CD4-positive, alpha-beta T cell treated with Interleukin-1 beta for 1 hour (primary cell): ENCODE measurements around the gene BRAF.
"Not testable (repeated sequence)": the region's sequence is repeated elsewhere in the genome, so short reads cannot be mapped to it uniquely, and the experiment has no call there.

ENCODE experiments used
- DNase-seq, 2 donors: peaks; one replicate each; pipeline ENCODE4 v3.0.0-alpha.2; 2020 to 2022

Gene BRAF

DNA sequence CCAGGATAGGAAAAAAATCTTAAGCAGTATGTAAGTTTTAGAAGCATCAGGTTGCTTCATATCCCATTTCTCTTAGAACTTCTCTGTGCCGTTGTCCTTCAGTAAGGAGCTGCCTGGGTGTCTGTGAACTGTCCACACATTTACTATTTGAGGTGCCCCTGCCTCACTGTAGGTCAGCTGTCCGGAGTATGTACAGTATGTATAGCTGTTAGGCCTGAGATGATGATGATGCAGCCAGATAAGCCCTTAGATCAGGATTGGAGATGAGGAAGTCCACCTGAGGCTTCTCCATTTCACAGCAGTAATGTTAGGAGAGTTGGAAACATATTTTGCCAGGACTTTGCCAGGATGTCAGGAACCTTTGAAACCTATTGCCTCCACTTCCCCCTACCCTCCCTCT is 220.5 kb downstream of the BRAF start:
- no peak for DNase-seq

DNA sequence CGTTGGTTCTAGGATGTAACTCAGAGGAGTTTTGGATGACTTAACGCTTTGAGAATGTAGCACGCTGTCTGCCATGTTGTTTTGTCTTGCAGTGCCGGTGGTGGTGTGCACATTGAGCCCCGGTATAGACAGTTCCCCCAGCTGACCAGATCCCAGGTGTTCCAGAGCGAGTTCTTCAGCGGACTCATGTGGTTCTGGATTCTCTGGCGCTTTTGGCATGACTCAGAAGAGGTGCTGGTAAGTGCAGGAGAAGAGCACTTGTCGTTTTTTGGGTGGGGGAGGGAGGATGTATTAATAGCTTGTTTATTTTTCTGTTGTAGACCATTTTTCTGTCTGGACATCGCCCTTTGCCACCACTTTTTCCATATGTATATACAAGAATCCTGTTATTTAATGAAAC is 222.0 kb downstream of the BRAF start:
- no peak for DNase-seq

DNA sequence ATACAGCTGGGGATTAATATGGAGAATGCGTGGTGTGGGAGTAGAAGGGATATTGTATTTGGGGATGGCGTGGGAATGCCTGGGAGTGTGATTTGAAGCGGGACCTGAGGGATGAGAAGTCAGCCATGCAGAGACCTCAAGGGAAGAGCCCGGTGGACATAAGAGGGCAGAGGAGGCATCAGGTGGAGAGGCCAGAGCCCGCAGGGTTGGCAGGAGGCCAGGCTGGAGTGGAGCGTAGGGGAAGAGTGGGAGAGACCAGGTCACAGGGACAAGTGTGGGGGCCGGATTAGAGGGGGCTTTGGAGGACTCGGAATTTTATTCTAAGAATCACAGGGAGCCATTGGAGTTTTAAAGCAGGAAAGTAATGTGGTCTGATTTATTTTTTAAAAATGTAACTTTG is 226.3 kb downstream of the BRAF start:
- no peak for DNase-seq

DNA sequence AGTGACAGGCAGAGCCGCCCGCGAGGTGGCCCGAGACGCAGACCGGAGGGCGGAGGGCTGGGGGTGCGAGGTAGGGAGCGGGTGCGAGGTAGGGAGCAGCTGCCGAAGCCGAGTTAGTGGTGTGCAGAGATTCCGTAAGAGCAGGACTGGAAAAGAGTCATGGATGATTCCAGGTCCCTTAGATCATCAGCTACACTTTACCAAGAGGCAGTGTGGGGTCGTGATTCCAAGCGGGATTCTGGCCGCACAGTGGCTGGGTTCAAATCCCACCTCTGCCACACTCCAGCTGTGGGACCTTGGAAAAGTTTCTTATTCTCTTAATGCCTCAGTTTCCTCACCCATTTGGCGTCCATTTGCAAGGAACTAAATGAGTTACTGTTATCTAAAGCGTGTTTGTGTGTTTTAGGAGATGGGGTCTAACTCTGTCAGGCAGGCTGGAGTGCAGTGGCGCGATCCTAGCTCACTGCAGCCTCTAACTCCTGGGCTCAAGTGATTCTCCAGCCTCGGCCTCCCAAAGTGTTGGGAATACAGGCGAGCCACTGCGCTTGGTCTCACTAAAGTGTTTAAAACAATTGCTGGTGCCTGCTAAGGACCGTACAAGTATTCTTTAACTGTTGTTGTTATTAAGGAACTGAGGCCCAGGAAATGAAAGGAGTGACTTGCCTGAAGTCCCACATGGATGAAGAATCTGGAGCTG is 227.1 kb downstream of the BRAF start:
- DNase-seq: no peak

DNA sequence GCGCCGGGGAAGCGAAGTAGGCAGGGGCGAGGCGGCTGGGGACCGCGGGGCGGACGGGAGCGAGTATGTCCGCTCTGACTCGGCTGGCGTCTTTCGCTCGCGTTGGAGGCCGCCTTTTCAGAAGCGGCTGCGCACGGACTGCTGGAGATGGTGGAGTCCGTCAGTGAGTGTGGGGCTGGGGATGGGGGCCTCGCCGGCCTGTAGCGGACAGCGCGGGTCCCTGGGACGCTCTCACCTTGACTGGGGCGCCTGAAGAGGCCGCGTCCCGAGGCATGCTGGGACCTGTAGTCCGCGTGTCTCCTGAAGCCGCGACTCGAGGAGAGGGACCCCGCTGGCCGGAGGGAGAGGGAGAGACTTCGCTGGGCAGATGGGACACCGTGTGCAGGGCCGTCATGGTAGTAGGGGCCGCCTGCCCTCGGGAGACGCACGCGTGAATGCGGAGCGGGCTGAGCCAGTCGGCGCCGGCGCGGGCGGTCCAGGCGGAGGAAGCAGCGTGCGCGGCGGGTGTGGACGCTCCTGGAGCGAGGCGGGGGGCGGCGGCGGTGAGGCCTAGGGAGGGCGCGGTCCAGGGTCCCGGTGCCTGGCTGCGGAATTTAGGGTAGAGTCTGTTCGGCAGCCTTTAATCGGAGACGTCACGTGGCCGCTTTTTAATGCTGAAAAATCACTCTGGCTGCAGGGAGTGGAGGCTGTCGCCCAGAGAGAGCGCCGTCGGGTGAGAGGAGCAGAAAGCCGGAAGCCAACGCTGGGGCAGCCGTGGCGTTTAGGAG is 227.9 kb downstream of the BRAF start, which contains the start of gene NDUFB2:
TSS of gene NDUFB2 (plus strand) at position 29 of the 767 bp plus-strand sequence. CDS start at position 66, 37 bp downstream.
- peak; percentile 56 to 67 for DNase-seq

DNA sequence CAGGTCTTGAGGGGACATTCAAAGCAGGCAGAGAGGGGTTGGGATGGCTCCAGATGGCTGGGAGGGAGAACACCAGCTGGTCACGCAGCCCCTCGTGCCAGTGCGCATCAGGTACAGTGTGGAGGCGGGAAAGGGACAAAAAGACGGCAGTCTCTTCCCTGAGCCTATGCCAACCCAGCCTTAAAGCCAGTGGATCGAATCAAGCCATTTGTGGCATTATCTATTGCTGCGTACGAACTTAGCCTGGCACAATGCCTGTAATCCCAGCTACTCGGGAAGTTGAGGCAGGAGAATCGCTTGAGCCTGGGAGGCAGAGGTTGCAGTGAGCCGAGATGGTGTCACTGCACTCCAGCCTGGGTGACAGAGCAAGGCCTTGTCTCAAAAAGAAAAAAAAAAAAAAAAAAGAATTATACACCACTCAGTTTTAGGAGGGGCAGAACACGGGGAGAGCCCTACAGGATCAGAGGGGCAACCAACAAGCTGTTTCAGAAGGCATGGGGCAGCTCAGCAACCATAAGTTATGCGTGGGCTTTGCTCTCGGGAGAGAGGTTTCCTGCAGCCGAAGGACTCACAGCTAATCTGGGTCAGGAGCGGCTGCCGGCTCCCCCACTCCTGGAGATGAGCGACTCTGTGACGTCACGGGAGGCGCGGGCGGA is 228.6 kb downstream of the BRAF start:
- peak; percentile 90 to 92 for DNase-seq

DNA sequence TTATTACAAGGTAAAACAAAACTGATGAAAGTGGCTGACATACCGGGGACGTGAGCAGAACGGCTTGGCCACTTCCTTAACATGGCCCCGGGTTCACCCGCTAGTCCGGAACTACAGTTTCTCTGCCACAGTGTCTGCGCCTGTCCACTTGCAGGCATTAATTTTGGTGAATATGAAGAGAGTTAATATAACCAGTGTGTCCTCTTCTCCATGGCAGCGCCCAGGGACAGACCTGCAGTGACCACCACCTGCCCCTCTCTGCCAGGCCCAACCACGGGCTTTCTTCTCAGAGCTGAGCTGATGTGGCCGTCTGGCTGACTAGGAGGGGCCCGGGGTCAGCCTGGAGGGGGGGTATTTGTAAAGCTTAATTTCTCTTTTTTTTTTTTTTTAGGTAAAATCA is 229.3 kb downstream of the BRAF start:
- no peak for DNase-seq

DNA sequence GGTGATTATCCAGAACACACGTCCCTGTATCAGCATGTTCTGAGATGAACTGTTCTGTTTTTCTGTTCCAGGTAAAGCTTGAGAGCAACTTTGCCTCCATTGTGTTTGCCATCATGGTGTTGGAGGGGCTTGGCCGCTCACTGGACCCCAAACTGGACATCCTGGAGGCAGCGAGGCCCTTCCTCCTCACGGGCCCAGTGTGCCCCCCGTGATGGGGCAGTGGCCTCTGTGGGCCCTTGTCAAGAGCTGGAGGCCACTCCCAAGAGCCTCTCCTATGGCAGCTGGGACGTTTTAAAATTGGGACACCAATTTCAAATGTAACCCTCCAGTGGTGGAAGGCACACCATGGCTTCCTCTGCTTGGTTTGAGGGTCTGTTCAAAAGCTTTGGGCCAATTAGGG is 230.1 kb downstream of the BRAF start:
- no peak for DNase-seq

DNA sequence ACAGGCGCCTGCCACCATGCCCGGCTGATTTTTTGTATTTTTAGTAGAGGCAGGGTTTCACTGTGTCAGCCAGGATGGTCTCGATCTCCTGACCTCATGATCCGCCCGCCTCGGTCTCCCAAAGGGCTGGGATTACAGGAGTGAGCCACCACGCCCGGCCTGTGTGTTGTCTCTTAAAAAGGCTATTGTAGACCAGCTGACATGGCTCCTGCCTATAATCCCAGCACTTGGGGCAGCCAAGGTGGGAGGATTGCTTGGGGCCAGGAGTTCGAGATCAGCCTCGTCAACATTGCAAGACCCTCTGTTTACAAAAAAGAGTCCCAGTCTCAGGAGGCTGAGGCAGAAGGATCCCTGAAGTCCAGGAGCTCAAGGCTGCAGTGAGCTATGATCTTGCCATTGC is 230.9 kb downstream of the BRAF start:
- DNase-seq: not testable (repeated sequence)

DNA sequence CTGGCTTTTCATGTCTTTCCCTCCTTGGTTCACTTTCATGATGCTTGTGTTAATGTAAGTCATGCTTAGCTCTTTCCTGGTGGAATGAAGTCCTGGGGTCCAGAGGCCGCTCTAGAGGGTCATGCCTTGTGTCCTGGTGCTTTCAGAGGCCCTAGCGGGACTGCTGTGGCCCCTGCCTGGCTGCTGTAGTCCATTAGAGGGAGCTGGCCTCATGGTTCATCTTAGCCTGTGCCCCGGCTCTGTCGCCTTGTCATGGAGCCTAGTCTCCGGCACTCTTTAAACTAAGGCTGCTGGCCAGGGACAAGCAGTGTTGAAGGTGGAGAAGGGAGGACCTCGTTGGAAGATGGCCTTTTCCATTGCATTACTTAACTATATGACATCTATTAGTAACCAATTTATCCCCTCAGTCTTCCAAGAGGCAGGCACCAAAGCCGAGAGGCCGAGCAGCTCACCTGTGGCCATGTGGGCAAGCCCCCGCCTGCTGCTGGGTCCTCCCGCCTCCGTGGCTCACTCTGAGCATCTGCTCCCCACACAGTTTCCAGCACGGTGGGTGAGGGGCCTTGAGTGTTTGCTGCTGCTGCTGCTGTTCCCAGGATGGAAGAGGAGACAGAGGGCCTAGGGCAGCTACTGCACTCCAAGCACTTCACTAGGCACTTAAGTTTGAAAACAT is 233.2 kb downstream of the BRAF start:
- DNase-seq: no peak

DNA sequence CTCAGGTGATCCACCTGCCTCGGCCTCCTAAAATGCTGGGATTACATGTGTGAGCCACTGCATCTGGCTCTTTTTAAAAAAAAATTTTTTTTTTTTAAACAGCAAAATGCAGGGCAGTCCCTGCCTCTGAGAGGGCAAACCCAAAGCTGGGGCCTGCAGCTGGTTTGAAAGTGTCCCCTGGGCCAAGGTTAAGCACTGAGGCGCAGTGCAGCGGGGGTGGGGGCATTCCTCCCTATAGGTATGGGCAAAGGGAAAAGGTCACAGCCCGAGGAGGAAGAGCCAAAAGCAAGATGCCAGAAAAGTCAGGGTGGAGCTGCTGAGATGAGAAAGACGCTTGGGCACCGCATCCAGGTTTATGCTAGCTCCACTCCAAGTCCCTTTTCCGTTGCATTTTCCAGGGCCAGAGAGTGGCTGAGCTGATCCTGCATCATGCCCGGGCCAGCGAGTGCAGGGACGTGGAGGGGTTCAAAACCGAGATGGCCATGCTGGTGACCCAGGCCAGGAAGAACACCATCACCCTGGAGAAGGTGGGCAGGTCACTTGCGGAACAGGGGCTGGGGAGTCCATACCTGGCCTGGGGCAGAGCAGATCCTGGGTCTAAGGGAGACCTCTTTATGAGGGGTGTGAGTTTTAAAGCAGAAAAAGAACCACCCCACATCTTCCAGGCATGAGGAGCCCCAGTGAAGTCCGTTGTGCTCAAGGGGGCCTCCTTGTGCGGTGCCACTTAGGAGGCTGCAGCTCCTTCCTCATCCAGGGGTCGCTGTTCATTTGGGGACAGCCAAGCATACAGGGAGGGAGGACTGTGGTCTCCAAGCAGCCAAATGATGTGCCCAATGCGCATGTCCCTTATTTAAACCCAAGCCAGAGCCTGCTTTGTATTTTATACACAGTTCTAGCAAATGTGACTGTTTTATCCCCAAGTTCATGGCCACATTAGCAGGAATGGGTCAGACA is 235.3 kb downstream of the BRAF start:
- DNase-seq: no peak

DNA sequence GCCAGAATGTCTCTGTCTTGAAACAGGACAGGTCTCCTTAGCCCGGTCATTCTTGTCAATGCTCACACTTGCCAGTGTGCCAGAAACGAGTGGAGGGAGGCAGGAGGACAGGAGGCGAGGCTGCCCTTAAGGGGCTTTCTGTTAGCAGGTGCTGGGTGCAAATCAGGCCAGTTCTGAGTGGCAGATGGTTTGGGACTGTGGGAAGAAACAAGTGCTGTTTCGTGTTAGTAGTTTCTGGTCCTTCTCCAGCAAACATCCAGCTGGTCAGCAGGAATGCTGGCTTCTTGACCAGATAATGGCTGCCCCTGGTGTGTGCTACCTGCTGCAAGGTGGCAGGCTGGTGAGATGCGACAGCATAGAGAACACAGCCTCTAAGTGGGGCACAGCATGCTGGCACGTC is 236.4 kb downstream of the BRAF start:
- DNase-seq: no peak

DNA sequence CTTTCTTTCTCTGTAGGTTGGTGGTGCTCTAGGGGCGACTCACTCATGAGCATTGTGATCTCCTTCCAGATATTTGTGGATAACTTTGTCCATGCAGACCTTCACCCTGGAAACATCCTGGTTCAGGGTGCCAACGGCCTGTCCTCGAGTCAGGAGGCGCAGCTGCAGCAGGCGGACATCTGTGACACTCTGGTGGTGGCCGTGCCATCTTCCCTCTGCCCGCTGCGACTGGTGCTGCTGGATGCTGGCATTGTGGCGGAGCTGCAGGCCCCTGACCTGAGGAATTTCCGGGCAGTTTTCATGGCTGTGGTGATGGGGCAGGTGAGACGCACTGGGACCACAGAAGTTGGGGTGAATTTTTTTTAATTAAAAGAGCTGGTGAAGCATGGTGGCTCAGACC is 237.8 kb downstream of the BRAF start:
- DNase-seq: no peak

DNA sequence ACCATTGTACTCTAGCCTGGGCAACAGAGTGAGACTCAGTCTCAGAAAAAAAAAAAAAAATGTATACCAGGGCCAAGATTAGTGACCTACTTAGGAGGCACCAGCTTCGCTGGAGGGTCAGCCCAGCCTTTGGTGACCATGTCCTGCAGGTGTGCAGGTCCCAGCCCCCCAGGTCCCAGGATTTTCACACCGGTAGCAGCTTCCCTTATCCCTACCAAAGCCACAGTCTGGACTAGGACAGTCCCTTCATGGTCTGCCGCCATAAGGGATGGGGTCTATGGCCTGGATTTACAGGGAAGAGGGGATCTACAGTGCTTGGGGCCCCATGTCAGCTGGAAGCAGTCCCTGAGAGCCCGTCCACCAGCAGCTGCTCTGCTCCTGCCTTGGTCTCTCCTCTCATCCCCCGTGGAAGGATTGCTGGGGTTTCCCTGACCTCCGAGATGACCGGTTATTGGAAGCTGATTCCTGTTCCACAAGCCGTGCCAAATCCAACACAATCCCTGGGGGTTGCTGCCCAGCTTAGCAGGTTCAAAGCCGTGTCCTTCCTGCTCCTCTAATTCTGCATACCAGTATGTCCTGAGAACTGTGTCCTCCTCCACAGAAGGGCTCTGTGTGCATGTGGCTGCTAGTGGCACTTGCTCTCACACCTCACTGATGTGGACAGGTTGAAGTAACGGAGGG is 239.2 kb downstream of the BRAF start:
- no peak for DNase-seq

DNA sequence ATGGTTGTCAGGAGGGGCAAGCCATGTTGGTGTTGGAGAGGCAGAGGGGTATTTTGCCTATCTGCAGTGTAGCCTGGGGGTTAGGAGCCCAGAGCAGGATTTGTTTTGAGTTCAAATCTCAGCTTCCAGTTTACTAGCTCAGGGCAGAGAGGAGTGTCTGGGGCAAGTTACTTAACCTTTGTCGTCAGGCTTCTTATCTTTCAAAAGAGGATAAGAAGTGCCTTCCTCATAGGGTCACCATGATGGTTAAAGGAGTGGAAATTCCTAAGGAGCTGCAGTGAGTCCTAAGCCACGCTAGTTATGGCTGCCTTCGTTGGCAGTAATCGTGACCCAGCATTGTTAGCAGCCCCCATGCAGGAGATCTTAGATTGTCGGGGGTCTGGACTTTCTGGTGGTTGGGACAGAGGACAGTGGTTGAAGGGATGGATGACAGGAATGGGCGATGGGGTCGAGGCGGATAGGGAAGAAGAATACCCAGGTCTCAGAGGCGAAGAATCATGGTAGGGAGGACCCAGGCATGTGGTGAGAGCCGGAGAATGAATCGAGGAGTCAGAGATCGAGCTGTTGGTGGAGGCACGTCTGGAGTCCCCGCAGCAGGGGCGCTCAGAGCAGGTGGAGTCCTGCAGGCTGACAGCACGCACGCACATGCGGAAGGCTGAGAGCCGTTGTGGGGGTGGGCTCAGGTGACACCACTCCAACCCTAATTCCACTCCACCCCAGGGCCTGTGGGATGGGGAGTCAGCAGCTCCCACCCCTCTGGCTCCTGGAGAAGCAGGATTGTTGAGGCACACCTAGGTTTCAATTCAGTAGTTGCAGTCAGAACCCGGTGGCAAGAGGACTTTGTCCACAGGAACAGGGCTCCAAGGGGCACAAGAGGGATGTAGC is 240.4 kb downstream of the BRAF start:
- no peak for DNase-seq

DNA sequence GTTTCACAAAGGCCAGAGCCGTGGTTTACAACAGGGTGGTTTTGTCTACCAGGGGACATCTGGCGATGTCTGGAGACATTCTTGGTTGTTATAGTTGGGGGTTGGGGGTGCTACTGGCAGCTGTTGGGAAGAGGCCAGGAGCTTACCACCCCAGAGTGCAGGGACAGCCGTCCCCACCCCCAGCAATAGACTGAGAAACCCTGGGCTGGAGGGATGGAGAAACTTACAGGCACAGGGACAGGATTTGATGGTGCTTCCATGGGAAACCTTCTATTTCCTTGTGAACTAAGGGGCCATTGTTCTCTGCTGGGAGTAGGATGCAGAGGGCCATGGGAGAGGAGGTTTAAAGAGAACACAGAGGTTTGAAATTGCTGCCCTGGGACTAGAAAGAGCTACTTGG is 241.1 kb downstream of the BRAF start:
- no peak for DNase-seq

DNA sequence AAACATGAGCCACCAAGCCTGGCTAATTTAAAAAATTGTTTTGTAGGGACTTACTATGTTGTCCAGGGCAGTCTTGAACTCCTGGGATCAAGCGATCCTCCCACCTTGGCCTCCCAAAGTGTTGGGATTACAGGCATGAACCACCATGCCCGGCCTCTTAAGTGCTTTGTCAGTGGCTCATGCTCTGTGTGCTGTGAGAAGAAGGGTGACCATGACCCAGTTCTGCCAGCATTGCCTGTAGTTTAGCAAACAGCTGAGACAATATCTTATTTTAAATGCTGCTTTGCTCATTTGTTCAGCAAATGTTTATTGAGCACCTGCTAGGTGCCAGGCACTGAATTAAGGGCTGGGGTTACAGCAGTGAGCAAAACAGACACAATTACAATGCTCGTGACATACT is 243.0 kb downstream of the BRAF start:
- DNase-seq: no peak

DNA sequence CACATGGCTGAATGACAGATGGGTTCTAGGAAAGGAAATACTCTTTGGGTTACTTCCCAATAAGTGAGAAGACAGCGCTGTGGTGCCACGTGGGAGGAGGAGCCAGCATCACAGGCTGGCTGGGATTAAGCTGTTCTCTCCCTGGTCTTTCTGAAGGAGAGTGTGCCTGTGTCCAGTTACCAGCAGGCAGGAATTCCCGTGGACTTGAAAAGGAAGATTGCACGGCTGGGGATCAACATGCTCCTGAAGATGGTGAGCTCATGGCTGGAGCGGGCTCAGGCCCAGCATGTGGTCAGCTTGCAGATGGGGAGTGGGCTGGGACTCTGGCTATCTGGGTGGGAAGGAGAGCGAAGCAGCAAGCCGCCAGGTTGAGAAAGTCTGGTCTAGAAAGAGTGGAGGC is 243.8 kb downstream of the BRAF start:
- no peak for DNase-seq

DNA sequence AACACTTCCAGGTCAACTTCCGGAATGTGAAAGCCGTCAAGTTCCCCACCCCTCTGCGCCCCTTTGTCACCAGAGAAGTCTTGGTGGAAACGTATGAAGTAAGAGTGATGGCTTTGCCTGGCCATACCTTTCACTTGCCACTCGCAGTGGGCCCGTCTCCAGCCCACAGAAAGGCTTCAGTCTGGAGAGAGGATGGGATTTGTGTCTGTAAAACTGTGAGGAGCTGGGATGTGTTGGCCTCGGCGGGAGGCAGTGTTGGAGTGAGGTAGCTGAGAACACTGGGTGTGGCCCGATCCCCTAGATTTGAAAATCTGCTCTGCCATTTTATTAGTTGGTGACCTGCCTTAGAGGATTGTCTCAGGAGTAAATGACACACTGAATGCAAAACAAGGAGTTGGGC is 245.5 kb downstream of the BRAF start:
- no peak for DNase-seq

DNA sequence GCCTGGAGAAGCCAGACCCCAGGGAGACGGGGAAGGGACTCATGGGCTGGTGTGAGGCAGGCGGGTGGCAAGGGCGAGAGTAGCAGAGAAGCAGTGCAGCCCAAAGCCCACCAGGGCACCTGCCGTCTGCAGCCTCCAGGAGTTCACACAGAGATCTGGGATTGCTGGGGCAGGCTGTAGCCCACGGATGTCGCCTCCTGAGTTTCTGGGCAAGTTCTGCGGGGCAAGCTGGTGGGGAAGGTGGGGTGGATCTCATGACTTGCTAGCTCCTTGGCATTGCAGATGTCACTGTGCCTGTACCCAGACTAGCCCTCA is 246.0 kb downstream of the BRAF start:
- DNase-seq: no peak
